ENCODE results near the gene RAB40B.

- TF ChIP-seq CTCF (IDR thresholded peaks at IDR 0.05) (no peak), EP300 (IDR thresholded peaks at IDR 0.05; ENCODE audit: borderline replicate concordance in 1 of 2, low read depth in 1 of 2, low read length in 1 of 2) (no peak), USF2 (IDR thresholded peaks at IDR 0.05; ENCODE audit: borderline replicate concordance, low read depth, low read length) (no peak), IRF3 (IDR thresholded peaks at IDR 0.05; ENCODE audit: low read depth, low read length) (no peak)
Measured at GRCh38 chr17:82667668-82668000, 30.9 kb downstream of the RAB40B start.
